AG04450 (cell line): ENCODE data around the gene ZNF652. TPM values are rescaled to one million over a fixed set of nuclear protein-coding genes. Genes with fewer than 3 reads are reported as not detected.

ENCODE experiments used
- CTCF ChIA-PET: fragments of 300-600, 350-600 bp; formaldehyde crosslinking; extraction: SDS; loops from one replicate; lab custom pipeline; 2022; ENCODE audit warnings: antibody characterized with exemption, inconsistent platforms; lab: Charles Lee
- POLR2A ChIA-PET: fragments of 350-600 bp; formaldehyde crosslinking; extraction: SDS; loops from one replicate; lab custom pipeline; 2021; ENCODE audit warnings: antibody characterized with exemption, inconsistent platforms; lab: Yijun Ruan, JAX
- DNase-seq: peaks from one replicate; pipeline ENCODE4 v3.0.0-alpha.2; 2011; ENCODE audit warnings: low read depth, low spot score
- H3K27ac ChIP-seq: one replicate; pipeline ENCODE4 v1.5.1; 2012; ENCODE audit warnings: low read depth, low read length, control low read depth
- H3K27me3 ChIP-seq: one replicate; pipeline ENCODE4 v1.6.0; 2012; ENCODE audit warnings: low read length; ENCODE audit not compliant: control insufficient read depth, insufficient read depth
- H3K4me3 ChIP-seq: 2 replicates; pipeline ENCODE4 v1.5.1; 2011; ENCODE audit warnings: mild to moderate bottlenecking, low read depth, low read length, control low read depth
- H3K9me3 ChIP-seq: 2 replicates; pipeline ENCODE4 v1.5.1; 2012; ENCODE audit warnings: low read length; ENCODE audit not compliant: control insufficient read depth, insufficient read depth
- polyA plus RNA-seq: library from polyadenylated mRNA; depleted of rRNA; stranded (reverse); fragments of >200 nt; gene quantifications from 2 replicates; pipeline ENCODE4 v1.2.3, GENCODE V29; 2011
- TF ChIP-seq, protein P1 (sequence below): IDR thresholded peaks from 2 replicates; pipeline ENCODE4 v1.5.1; 2011; ENCODE audit warnings: low read depth, low read length, control low read depth, inconsistent platforms

Gene ZNF652
- polyA plus RNA-seq, 1 experiment, result 9.0 TPM

DNA sequence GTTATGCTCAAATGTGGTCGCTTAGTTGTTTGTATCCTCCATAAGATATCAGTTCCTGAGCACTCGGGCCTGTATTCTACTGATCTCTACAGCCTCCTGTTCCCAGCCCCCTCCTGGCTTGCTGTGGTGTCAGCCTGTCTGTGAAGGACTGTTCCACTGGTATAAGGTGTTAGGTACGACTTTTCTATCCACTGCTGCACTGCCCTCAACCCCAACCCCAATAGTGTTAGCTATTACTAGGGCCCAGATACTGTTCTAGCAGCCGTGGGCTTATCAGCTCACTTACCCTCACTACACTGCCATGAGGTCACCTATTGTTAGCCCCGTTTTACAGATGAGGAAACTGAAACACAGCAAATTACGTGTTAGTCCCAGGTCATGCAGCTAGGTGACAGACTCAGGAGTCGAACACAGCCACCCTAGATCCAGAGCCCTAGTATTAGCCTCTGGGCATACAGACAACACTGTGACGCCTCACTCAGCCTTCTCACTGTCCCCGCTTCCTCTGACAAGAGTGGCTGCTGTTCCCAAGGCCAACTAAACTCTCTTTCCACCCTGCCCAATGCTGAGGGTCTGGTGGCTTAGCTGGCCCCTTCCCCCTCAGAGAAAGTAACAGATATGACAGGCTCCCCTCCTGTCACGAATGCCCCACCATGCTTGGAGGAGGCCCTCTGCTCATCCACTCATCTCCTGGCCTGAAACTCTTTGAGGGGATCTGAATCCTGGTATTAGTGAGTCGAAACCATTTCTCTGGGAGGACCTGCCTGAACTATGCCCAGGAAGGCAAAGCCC is 25.6 kb upstream of the ZNF652 start:
- Histone ChIP-seq H3K27ac (no peak overlapping the region), H3K27me3 (peaks cover 2% of the 10 kb centered on the region), H3K9me3 (no peaks in the 10 kb centered on the region), H3K4me3 (no peak overlapping the region)
- ChIA-PET CTCF (interaction anchor here (0.6 to 2.5 kb wide), 3 partner anchors 10 to 392 kb away, joined by 3 to 16 read pairs (median 4); no protein-coding TSS in a partner anchor), POLR2A (no interaction called here)
- DNase-seq, result no peak
- TF ChIP-seq, protein P1, sequence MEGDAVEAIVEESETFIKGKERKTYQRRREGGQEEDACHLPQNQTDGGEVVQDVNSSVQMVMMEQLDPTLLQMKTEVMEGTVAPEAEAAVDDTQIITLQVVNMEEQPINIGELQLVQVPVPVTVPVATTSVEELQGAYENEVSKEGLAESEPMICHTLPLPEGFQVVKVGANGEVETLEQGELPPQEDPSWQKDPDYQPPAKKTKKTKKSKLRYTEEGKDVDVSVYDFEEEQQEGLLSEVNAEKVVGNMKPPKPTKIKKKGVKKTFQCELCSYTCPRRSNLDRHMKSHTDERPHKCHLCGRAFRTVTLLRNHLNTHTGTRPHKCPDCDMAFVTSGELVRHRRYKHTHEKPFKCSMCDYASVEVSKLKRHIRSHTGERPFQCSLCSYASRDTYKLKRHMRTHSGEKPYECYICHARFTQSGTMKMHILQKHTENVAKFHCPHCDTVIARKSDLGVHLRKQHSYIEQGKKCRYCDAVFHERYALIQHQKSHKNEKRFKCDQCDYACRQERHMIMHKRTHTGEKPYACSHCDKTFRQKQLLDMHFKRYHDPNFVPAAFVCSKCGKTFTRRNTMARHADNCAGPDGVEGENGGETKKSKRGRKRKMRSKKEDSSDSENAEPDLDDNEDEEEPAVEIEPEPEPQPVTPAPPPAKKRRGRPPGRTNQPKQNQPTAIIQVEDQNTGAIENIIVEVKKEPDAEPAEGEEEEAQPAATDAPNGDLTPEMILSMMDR, result no peak

DNA sequence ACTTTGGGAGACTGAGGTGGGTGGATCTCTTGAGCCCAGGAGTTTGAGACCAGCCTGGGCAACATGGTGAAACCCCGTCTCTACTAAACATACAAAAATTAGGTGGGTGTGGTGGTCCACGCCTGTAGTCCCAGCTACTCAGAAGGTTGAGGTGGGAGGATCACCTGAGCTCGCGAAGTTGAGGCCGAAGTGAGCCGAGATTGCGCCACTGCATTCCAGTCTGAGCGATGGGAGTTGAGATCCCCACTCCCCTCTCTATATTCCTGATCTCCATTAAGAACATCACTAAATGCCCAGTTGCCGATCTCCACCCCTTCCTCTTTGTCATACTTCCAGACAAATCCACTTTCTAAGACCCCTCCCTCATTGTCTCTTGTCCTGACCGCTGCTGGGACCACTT is 24.3 kb upstream of the ZNF652 start:
- Histone ChIP-seq H3K9me3 (no peaks in the 10 kb centered on the region), H3K27me3 (peaks cover 5% of the 10 kb centered on the region), H3K27ac (no peak overlapping the region), H3K4me3 (no peak overlapping the region)
- ChIA-PET CTCF (no interaction called here), POLR2A (no interaction called here)
- TF ChIP-seq, protein P1, result no peak
- no peak for DNase-seq

DNA sequence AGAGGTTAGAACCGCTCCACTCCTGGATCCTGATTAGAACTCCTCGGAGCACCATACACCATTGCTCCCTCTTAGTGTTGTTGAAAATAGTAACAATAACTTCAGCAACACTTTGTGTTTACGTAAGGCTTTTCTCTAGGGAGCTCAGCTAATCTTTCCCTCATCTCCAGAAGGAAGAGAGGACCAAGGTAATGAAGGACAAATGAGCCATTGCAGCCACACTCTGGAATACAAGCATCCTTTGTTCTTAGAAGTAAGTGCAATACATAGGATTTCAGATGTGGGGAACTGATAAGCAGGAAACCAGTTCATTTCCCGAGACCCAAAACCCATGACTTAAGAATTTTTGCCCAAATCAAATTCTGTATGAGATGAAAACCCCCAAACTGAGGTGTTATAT is 22.9 kb upstream of the ZNF652 start:
- no peak for DNase-seq
- ChIA-PET CTCF (interaction anchor here (0.5 to 1.5 kb wide), 2 partner anchors 11 to 13 kb away, joined by 3 to 6 read pairs; no protein-coding TSS in a partner anchor), POLR2A (no interaction called here)
- peaks cover 5% of the 10 kb centered on the region for H3K27me3 ChIP-seq
- H3K9me3 ChIP-seq, result no peaks in the 10 kb centered on the region
- TF ChIP-seq, protein P1, result no peak
- H3K4me3 ChIP-seq, result no peak overlapping the region
- H3K27ac ChIP-seq, result no peak overlapping the region

DNA sequence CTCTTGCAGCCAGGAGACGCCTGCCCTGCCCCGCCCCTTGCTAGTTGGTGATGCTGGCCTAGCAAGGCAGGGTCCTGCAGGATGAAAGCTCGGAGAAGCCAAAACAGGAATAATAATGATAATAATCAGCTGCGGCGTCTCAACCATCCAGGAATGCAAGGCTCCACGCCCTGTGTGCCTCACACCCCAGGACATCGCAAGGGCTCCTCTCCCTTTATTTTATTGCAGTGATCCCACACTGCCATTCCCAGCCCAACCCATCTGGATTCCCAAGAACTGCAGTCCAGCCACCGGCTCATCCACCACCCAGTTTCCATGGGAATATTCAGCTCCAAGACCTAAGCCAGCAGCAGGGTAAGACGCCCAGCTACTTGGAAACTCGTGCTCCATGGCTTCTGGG is 21.0 kb upstream of the ZNF652 start:
- peaks cover 6% of the 10 kb centered on the region for H3K27me3 ChIP-seq
- POLR2A ChIA-PET, result no interaction called here
- no peak for DNase-seq
- CTCF ChIA-PET, result no interaction called here
- TF ChIP-seq, protein P1, result no peak
- peaks cover 10% of the 10 kb centered on the region; the same call in 1 of the 2 replicates for H3K9me3 ChIP-seq
- H3K27ac ChIP-seq, result no peak overlapping the region
- H3K4me3 ChIP-seq, result no peak overlapping the region

DNA sequence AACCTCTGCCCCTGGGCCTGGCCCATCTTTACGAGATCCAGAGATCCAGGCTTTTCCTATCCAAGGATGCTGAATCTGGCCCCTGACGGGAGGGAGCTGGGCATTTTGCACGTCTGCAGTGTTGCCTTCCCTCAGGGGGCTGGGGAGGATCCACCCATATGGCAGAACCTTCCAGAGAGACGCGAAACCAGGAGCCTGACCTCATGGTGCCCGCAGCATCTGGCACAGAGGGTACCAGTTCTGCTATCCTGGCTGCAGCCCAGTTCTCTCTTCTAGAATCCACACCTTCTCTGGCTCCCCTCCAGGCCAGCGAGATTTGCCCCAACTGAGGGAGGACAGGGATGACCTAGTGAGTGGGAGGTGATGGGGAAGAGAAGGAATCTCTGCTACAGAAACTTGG is 20.5 kb upstream of the ZNF652 start:
- POLR2A ChIA-PET, result no interaction called here
- Histone ChIP-seq H3K27ac (no peak overlapping the region), H3K4me3 (no peak overlapping the region), H3K27me3 (peaks cover 6% of the 10 kb centered on the region), H3K9me3 (peaks cover 13% of the 10 kb centered on the region; the same call in 1 of the 2 replicates)
- no peak for DNase-seq
- TF ChIP-seq, protein P1, result no peak
- CTCF ChIA-PET, result no interaction called here
